Activated T-helper 2 cell treated with anti-CD3 and anti-CD28 coated beads, Interferon-gamma antibody, Interleukin-2, Interleukin-4, amounts not matched to agents 10 μg/mL and 5 μg/mL and 100 μg/mL, durations not matched to agents 14 hours and 24 hours and 36 hours (primary cell): ENCODE data around the gene SGPL1. TPM values are rescaled to one million over a fixed set of nuclear protein-coding genes. Genes with fewer than 3 reads are reported as not detected.
"Not testable (repeated sequence)": the region's sequence is repeated elsewhere in the genome, so short reads cannot be mapped to it uniquely, and the experiment has no call there.

Experiments used
- DNase-seq: peaks from one replicate; pipeline ENCODE4 v3.0.0; 2021; ENCODE audit warnings: low spot score
- H3K27ac Mint-ChIP-seq: one replicate; pipeline ENCODE4 v1.8.0; 2021; ENCODE audit warnings: mixed read lengths
- H3K27me3 Mint-ChIP-seq: one replicate; pipeline ENCODE4 v1.8.0; 2021; ENCODE audit warnings: low read depth, mixed read lengths
- H3K36me3 Mint-ChIP-seq: one replicate; pipeline ENCODE4 v1.8.0; 2021; ENCODE audit warnings: low read depth, mixed read lengths
- H3K4me1 Mint-ChIP-seq: one replicate; pipeline ENCODE4 v1.8.0; 2021; ENCODE audit warnings: low read depth, mixed read lengths
- H3K4me3 Mint-ChIP-seq: one replicate; pipeline ENCODE4 v1.8.0; 2021; ENCODE audit warnings: low read depth, mild to moderate bottlenecking, moderate library complexity, mixed read lengths
- H3K9me3 Mint-ChIP-seq: one replicate; pipeline ENCODE4 v1.8.0; 2021; ENCODE audit warnings: mixed read lengths
- intact Hi-C: fragments of 100-400 bp; cut with micrococcal nuclease; formaldehyde crosslinking; loops from one replicate; pipeline ENCODE4 v1.15.1; 2023
- total RNA-seq: library from RNA; stranded (reverse); gene quantifications from 2 replicates; pipeline ENCODE4 v1.2.3, GENCODE V29; 2022

SGPL1 gene
- total RNA-seq, 1 donor from 2014 or later: 124 TPM

DNA sequence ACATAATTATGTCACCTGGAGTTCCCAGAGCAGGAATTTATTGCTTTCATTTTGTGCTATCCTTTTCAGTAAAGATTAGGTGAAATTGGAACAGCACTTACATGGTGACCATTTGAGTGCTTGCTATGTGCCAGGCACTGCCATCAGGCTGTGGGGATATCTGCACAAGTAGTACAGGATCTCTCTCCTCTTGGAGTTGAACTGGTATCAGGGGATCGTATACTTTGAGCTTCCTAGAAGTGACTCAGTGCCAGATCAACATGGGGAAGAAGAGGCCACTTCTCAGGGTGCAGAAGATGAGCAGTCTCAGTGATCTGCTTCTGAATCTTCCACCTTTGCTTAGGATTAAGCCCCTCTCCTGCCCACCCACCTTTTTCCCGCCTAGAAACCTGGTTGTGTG, 29.5 kb downstream of the SGPL1 start:
- intact Hi-C loops: no loop called here
- DNase-seq: no peak
- peaks cover 61% of the 10 kb centered on the region for H3K4me1 Mint-ChIP-seq
- H3K36me3 Mint-ChIP-seq: peaks cover 80% of the 10 kb centered on the region
- peak overlapping the region; percentile 46 for H3K27ac Mint-ChIP-seq
- H3K9me3 Mint-ChIP-seq: no peaks in the 10 kb centered on the region
- no peaks in the 10 kb centered on the region for H3K27me3 Mint-ChIP-seq
- no peak overlapping the region for H3K4me3 Mint-ChIP-seq

DNA sequence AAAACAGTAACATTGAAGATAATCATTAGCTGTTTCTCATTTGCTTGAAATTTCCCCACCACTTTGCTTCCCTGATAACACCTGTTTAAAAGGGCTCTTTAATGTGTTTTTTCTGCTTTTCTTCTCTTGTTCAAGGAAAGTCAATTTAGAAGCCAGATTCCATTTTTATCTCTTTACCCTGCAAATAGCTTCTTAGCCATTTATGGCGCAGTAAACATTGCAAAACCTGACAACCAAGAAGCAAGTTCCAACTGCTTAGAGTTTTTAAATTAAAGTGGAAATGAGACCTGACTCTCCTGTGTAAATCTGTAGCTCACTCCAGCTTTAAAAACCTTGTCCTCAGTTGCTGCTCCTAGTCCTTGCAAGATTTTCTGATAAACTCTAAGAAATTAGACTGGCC, 30.1 kb downstream of the SGPL1 start:
- no peaks in the 10 kb centered on the region for H3K9me3 Mint-ChIP-seq
- H3K27me3 Mint-ChIP-seq: no peaks in the 10 kb centered on the region
- H3K27ac Mint-ChIP-seq: peak overlapping the region; percentile 6
- no peak for DNase-seq
- H3K4me3 Mint-ChIP-seq: no peak overlapping the region
- peaks cover 57% of the 10 kb centered on the region for H3K4me1 Mint-ChIP-seq
- intact Hi-C loops: no loop called here
- H3K36me3 Mint-ChIP-seq: peaks cover 80% of the 10 kb centered on the region

DNA sequence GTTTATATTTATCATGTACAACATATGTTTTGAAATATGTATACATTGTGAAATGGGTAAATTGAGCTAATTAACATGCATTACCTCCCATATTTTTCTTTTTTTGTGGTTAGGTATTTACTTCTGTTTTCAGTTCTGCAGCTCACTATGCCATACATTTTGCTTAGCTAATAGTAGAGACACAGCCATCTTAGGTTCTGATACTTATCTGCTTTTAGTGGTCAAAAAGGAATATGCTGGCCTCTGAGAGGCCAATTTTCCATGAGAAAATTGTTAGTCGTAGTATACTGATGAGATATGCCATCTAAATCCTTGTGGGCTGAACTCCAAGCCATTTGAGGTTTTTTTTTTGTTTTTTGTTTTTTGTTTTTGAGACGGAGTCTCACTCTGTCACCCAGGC, 31.0 kb downstream of the SGPL1 start:
- no peak for DNase-seq
- H3K36me3 Mint-ChIP-seq: peaks cover 80% of the 10 kb centered on the region
- H3K27me3 Mint-ChIP-seq: no peaks in the 10 kb centered on the region
- intact Hi-C loops: no loop called here
- H3K27ac Mint-ChIP-seq: peak overlapping the region; percentile 85
- H3K4me3 Mint-ChIP-seq: no peak overlapping the region
- H3K4me1 Mint-ChIP-seq: peaks cover 47% of the 10 kb centered on the region
- no peaks in the 10 kb centered on the region for H3K9me3 Mint-ChIP-seq

DNA sequence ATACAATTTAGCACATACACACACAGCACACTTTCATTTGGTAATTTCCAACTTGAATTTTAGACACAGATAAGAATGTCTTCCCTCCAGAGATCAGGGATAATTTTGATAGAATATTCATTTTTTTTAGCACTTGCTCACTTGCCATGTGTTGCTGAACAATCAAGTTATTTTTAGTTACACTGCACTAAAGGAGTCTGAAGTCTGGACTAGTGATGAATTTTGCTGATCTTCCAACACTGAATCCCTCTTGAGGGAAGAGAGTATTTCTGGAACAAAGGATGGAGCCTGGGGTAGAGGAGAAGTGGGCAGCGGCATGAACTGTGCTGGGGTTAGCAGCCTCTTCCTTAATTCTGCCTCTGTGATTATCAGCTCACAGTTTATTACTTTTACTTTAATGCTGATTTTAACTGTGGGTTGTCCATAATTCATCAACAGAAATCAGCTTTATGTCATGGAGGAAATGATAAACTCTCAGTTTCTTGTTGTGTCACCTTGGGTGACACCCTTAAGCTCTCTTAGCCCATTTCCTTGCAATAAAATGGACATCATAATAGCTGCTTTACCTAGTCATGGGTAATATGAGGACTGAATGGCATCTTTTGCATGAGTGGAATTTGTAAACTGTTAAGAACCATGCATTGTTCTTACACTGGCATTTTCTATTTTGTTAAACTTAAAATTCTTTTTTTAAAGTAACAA, 32.1 kb downstream of the SGPL1 start:
- Mint-ChIP-seq H3K36me3 (peaks cover 81% of the 10 kb centered on the region), H3K27me3 (no peaks in the 10 kb centered on the region), H3K4me3 (peak overlapping the region; percentile 13), H3K27ac (peak overlapping the region; percentile 85), H3K4me1 (peaks cover 45% of the 10 kb centered on the region), H3K9me3 (no peaks in the 10 kb centered on the region)
- no peak for DNase-seq
- intact Hi-C loops: loop anchor here (1.0 to 2.0 kb wide), 3 partner anchors 15 to 27 kb away; no protein-coding TSS in a partner anchor

DNA sequence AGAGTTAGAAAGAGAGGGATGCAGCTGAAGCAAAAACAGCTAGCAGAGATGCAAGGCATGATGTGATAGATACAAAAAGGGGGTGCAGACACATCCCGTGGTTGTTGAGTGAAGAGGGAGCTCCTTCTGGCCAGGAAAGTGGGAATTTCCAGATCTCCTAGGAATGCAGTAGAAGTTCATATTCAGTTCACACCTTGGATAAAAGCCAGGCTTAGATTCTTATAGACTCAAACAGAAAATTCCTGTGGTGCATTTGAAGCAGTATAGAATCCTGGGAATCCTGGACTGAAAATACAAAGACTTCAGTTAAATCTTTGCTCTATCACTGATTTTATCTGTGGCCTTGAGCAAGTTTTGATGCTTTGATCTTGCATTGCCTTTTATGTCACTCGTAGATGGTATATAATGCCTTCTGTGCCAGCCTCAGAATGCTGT, 33.9 kb downstream of the SGPL1 start:
- peak overlapping the region; percentile 13 for H3K27ac Mint-ChIP-seq
- DNase-seq: no peak
- H3K4me1 Mint-ChIP-seq: peaks cover 40% of the 10 kb centered on the region
- H3K27me3 Mint-ChIP-seq: no peaks in the 10 kb centered on the region
- peaks cover 83% of the 10 kb centered on the region for H3K36me3 Mint-ChIP-seq
- no peaks in the 10 kb centered on the region for H3K9me3 Mint-ChIP-seq
- H3K4me3 Mint-ChIP-seq: no peak overlapping the region
- intact Hi-C loops: loop anchor here (2.0 kb wide), 1 partner anchor 13 kb away; no protein-coding TSS in a partner anchor

DNA sequence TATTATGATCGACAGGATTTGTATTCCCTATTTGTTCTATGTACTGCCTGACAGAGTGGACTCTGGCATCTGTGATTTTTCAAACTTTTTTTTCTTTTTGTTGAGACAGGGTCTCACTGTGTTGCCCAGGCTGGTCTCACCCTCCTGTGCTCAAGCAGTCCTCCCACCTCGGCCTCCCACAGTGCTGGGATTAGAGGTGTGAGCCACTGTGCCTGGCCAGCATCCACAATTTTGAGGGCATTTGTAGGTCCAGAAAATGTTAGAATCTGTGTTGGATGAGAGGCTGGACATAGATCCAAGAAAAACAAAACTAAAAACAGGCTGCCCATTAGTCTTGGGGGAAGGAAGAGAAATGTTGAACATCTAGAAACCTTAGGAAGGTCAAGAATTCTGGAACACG, 34.3 kb downstream of the SGPL1 start:
- no peak overlapping the region for H3K27ac Mint-ChIP-seq
- no peaks in the 10 kb centered on the region for H3K9me3 Mint-ChIP-seq
- DNase-seq: no peak
- H3K27me3 Mint-ChIP-seq: no peaks in the 10 kb centered on the region
- H3K36me3 Mint-ChIP-seq: peaks cover 83% of the 10 kb centered on the region
- peaks cover 39% of the 10 kb centered on the region for H3K4me1 Mint-ChIP-seq
- no peak overlapping the region for H3K4me3 Mint-ChIP-seq
- intact Hi-C loops: no loop called here

DNA sequence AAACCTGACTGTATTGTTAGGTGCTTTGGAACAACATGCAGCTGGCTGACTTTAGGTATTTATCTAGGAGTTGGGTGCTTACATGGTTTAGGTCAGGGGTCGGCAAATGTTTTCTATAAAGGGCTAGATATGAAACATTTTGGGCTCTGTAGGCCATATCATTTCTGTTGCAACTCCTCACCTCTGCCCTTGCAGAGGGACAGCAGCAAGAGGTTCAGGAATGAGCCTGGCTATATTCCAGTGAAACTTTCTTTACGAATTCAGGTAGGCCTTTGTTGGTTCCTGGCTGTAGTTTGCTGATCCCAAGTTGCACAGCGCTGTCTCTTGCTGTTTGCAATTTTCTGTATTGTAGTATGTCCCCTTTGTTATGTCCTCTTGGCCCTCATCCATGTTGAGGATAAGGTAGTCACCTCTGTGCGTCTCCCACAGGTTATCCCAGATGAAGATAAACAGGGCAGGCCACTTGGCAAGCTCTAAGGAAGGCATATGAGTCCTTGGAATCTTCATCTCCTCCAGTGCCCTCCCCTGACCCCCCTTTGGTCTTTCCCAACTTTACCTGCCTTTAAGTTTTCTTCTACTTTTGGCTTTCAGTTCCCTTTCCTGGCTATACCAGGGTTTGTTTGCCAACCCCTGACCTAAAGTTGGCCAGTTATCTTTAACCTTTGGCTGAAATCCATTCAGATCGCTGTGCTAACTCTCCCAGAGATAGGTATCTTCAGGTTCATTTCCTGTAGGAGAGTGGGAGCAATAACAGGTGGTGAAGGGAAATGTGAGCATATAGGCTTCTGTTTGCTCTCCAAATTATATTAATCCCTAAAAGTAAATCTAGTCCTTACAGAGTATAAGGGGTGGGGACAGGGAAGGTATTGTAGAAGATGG, 36.1 kb downstream of the SGPL1 start:
- Mint-ChIP-seq H3K4me3 (no peak overlapping the region), H3K36me3 (peaks cover 86% of the 10 kb centered on the region), H3K4me1 (peaks cover 34% of the 10 kb centered on the region), H3K9me3 (no peaks in the 10 kb centered on the region), H3K27me3 (no peaks in the 10 kb centered on the region), H3K27ac (no peak overlapping the region)
- no peak for DNase-seq
- intact Hi-C loops: no loop called here

DNA sequence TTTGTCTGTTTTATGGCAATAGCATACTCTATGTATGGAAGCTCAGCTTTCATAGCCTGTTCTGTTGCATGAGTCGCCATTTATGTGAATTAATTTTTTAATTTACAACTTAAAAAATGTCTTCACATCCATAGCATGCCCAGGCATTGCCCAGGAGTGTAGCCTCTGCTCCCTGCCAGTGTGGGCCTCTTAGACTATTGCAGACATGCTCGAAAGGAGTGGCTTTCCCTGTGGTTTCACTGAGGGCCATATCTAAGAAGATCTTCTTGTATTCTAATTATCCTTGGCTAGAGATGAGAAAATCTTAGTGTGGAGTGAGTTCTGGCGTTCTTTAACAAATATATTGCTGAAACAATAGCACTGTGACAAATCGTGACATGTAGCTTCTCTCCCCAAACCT, 37.3 kb downstream of the SGPL1 start:
- Mint-ChIP-seq H3K36me3 (peaks cover 90% of the 10 kb centered on the region), H3K27ac (peak overlapping the region; percentile 56), H3K4me1 (peaks cover 33% of the 10 kb centered on the region), H3K9me3 (no peaks in the 10 kb centered on the region), H3K27me3 (no peaks in the 10 kb centered on the region), H3K4me3 (no peak overlapping the region)
- intact Hi-C loops: no loop called here
- DNase-seq: no peak

DNA sequence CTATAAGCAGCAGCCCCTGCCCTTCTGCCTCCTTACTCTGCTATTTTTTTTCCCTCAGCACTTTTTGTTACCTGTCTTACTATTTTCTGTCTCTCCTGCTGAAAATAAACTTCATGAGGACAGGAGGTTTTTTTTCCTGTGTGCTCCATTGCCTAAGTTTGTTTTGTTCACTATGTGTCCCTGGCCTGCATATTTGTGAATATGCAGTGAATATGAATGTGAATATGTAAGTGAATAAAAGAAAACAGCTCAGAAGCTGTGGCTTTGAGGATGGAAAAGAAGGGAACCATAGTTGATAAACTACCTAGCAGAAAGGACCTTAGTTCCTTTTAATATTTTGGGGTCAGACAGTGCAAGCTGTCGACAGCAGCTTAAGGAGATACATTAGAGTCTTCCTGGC, 37.7 kb downstream of the SGPL1 start:
- no peaks in the 10 kb centered on the region for H3K27me3 Mint-ChIP-seq
- no peak for DNase-seq
- peaks cover 94% of the 10 kb centered on the region for H3K36me3 Mint-ChIP-seq
- peaks cover 33% of the 10 kb centered on the region for H3K4me1 Mint-ChIP-seq
- peak overlapping the region; percentile 56 for H3K27ac Mint-ChIP-seq
- H3K4me3 Mint-ChIP-seq: no peak overlapping the region
- intact Hi-C loops: no loop called here
- no peaks in the 10 kb centered on the region for H3K9me3 Mint-ChIP-seq

DNA sequence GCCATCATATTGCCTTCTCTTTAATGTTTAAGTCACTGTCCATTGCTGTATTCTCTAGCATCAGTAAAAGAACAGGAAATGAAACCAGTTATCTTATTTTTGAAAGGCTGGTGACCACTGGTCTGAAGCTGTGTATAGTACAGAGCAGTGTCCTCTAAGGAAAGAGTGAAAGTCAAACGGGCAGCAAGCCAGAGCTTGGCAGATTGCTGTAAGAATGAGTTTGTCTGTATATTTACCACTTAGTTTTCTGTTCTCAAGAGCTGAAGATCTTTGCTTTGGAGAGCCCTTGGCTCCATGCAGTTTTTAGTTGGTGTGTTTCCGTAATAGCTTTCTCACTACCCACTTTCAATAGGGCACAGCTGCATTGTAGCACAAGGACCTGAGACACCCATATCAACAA, 40.7 kb downstream of the SGPL1 start:
- Mint-ChIP-seq H3K9me3 (no peaks in the 10 kb centered on the region), H3K27ac (peak overlapping the region; percentile 36), H3K4me3 (no peak overlapping the region), H3K27me3 (no peaks in the 10 kb centered on the region), H3K4me1 (peaks cover 22% of the 10 kb centered on the region), H3K36me3 (peaks cover 91% of the 10 kb centered on the region)
- DNase-seq: no peak
- intact Hi-C loops: no loop called here

DNA sequence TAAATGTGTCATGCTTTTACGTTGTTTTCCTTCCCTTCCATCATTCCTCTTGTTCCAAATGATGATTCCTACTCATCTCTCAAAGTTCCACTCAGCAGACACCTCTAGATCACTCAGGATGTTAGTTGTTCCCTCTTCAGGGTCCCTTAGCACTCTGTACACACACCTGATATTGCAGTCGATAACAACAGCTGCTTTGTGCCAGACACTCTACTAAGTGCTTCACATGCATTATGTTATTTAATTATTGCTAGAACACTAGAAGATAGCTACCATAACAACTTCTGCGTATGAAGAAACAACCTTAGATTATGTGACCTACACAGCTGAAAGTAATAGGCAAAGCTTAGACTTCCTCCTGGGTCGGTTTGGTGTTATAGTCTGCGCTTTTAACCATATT, 43.0 kb downstream of the SGPL1 start:
- Mint-ChIP-seq H3K4me3 (no peak overlapping the region), H3K27me3 (no peaks in the 10 kb centered on the region), H3K9me3 (no peaks in the 10 kb centered on the region), H3K27ac (no peak overlapping the region), H3K4me1 (peaks cover 24% of the 10 kb centered on the region), H3K36me3 (peaks cover 79% of the 10 kb centered on the region)
- intact Hi-C loops: no loop called here
- no peak for DNase-seq

DNA sequence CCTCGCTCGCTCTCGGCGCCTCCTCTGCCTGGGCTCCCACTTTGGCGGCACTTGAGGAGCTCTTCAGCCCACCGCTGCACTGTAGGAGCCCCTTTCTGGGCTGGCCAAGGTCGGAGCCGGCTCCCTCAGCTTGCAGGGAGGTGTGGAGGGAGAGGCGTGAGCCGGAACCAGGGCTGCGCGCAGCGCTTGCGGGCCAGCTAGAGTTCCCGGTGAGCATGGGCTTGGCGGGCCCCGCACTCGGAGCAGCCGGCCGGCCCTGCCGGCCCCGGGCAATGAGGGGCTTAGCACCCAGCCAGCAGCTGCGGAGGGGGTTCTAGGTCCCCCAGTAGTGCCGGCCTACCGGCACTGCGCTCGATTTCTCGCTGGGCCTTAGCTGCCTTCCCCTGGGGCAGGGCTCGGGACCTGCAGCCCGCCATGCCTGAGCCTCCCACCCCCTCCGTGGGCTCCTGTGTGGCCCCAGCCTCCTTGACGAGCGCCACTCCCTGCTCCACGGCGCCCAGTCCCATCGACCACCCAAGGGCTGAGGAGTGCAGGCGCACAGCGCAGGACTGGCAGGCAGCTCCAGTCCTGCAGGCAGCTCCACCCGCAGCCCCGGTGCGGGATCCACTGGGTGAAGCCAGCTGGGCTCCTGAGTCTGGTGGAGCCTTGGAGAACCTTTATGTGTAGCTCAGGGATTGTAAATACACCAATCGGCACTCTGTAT, 45.9 kb downstream of the SGPL1 start:
- Mint-ChIP-seq H3K4me1 (peaks cover 39% of the 10 kb centered on the region), H3K36me3 (peaks cover 76% of the 10 kb centered on the region)
- DNase-seq, H3K4me3 Mint-ChIP-seq, H3K27me3 Mint-ChIP-seq, H3K27ac Mint-ChIP-seq, H3K9me3 Mint-ChIP-seq: not testable (repeated sequence)
- intact Hi-C loops: loop anchor here (2.0 kb wide), 1 partner anchor 13 kb away; no protein-coding TSS in a partner anchor
